C4-2B (cell line): Measurements from ENCODE around the gene KBTBD13.

Source experiments
- H3K27ac ChIP-seq: fragments of 450-650 bp; 2 replicates; pipeline ENCODE4 v1.5.1; 2017
- ZFX ChIP-seq: fragments of 450-650 bp; IDR thresholded peaks from 2 replicates; pipeline ENCODE4 v1.6.1; 2017
- TF ChIP-seq, protein P1 (sequence below): fragments of 450-650 bp; conservative IDR thresholded peaks from 2 replicates; pipeline ENCODE4 v1.5.1; 2017; ENCODE audit warnings: mild to moderate bottlenecking

Gene KBTBD13

DNA sequence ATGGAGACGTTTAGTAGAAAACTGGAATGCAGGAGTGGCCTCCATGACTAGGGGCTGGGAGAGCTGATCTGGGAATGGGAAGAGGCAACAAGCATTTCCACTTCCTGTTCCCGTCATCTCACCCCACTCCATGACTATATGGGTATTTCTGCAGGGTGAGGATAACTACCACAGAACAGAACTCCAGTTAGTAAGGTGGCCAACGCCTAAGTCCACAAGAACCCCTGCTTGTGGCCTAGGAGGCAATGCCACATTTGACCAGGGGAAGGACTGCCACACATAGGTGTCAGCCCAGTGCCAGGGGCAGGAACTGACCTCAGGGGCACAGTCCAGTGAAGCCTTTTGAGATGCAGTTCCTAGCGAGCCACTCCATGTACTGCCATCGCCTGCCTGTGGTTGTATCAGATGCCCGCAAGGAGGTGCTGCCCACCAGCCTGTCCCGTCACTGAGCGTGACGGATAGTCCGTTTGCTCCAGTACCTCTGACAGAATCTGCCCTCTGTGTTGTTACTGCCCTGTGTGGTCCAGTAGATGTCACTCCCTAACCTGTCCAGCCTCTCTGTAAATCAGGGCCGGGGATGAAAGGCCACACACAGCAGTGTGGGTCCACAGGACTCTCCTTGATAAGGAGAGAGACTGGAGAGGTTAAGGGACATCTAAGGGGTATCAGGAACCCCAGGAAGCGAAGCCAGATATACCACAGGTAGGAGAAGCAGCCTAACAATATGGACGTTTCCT, 43.6 kb upstream of the KBTBD13 start:
- TF ChIP-seq, protein P1, sequence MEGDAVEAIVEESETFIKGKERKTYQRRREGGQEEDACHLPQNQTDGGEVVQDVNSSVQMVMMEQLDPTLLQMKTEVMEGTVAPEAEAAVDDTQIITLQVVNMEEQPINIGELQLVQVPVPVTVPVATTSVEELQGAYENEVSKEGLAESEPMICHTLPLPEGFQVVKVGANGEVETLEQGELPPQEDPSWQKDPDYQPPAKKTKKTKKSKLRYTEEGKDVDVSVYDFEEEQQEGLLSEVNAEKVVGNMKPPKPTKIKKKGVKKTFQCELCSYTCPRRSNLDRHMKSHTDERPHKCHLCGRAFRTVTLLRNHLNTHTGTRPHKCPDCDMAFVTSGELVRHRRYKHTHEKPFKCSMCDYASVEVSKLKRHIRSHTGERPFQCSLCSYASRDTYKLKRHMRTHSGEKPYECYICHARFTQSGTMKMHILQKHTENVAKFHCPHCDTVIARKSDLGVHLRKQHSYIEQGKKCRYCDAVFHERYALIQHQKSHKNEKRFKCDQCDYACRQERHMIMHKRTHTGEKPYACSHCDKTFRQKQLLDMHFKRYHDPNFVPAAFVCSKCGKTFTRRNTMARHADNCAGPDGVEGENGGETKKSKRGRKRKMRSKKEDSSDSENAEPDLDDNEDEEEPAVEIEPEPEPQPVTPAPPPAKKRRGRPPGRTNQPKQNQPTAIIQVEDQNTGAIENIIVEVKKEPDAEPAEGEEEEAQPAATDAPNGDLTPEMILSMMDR: peak; percentile 85
- no peak for TF ChIP-seq ZFX
- H3K27ac ChIP-seq: no peak overlapping the region

DNA sequence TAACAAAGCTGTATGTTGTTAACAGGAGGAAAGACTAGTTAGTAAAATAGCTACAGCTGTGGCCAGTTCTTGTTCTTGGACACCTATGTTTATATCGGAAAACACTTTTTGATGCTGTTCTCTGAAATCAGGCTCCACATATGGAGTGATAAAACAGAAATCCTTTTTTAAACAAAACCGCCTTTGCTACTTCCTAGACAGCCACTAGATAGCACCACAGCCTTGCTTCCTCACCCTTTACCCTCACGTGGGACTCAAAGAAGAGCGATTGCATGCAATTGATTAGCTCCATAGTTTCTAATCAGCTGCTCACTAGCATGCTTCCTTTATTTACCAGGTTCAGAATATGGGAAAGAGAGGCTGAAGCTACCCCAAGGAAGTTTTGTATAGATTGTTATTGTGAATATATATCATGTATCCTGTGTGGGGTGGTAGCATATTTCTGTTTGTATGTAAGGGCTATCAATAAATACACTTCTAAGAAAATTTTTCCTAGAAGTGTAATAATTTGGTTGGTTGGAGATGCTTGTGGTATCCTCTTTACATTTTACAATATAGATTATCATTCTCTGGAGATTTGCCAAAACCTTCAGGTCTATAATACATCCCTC, 42.8 kb upstream of the KBTBD13 start:
- no peak overlapping the region for H3K27ac ChIP-seq
- TF ChIP-seq ZFX: no peak
- TF ChIP-seq, protein P1: peak; percentile 49

DNA sequence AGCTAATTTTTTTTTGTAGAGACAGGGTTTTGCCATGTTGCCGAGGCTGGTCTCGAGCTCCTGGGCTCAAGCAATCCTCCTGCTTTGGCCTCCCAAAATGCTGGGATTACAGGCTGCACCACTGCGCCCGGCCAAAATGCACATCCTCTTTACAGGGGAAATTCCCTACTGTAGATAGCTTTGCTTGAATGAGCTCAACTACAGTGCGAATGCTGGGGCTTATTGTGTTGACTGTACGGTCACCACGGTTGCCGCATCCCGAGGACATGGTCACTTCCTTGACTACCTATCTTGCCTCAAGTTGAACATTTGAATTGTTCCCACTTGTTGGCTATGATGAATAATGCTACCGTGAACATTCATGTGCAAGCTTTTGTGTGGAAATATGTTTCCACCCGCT, 41.8 kb upstream of the KBTBD13 start:
- H3K27ac ChIP-seq: no peak overlapping the region
- TF ChIP-seq, protein P1: no peak
- TF ChIP-seq ZFX: no peak

DNA sequence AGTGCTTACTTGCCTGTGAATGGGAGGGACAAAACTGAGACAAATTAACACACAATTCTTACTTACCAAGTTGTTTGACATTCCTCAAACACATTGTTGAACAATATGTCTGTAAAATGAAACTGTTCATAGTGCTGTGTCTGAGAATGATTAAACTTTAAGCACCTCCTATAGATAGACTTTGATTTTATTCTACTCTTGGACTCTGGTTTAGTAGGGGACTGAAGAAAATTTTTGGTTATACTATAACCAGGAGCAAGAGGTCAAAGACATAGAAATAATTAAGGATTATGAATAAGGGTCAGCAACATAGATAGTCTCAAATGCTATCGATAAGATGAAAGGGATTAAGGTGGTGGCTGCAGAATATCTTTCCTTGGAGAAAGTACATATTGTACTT, 39.2 kb upstream of the KBTBD13 start:
- no peak overlapping the region for H3K27ac ChIP-seq
- TF ChIP-seq, protein P1: no peak
- no peak for TF ChIP-seq ZFX

DNA sequence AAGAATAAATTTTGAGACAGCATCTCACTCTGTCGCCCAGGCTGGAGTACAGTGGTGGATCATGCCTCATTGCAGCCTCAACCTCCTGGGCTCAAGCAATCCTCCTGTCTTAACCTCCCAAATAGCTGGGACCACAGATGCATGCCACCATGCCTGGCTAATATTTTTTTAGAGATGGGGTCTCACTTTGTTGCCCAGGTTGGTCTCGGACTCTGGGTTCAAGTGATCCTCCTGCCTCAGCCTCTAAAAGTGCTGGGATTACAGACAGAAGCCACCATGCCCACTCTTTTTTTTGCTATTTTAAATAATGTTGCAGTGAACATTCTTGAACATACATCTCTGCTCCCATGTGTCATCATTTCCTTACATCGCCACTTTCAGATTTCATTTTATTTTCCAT, 38.1 kb upstream of the KBTBD13 start:
- H3K27ac ChIP-seq: no peak overlapping the region
- TF ChIP-seq, protein P1: no peak
- no peak for TF ChIP-seq ZFX

DNA sequence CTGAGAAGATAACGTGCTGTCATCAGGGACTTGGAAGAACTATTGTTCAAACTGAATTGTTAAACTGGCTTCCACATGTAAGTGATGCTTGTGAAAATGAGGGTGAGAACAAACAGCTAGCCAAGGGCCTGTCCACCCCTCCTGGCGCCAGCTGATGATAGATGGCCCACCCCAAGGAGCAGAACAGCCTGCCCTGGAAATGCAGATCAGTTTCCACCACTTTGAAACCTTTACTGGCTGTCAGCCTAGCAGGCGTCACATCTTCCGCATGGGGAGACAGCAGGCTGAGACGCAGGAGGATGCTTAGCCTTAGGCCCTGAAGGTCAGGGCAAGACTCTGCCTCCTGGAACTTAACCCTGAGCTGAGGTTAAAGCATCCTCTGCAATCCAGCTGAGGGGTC, 37.7 kb upstream of the KBTBD13 start:
- TF ChIP-seq, protein P1: no peak
- no peak for TF ChIP-seq ZFX
- no peak overlapping the region for H3K27ac ChIP-seq

DNA sequence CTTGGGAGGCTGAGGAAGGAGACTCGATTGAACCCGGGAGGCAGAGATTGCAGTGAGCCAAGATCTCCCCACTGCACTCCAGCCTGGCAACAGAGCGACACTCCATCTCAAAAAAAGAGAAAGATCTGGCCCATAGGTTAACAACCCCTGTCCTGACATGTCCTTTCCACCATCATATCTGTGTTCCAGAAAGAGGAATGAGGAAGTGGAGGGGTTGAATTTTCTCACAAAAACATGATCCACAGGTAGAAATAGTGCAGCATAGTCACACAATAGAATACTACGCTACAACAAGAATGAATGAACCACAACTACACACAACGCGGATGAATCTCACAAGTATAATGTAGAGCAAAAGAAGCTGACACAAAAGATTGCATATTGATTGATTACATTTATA, 36.1 kb upstream of the KBTBD13 start:
- TF ChIP-seq ZFX: no peak
- TF ChIP-seq, protein P1: no peak

More for the DNA sequence above, 36.1 kb upstream of the KBTBD13 start:
- H3K27ac ChIP-seq: no peak overlapping the region
